ENCODE results near the gene MRPS22. TPM values are rescaled to one million over a fixed set of nuclear protein-coding genes. Genes with fewer than 3 reads are reported as not detected.

MRPS22 gene
- total RNA-seq, 1 experiment from 2014 or later, result 95.1 TPM

GRCh38 chr3:139394116-139394515 lies 50.3 kb downstream of the MRPS22 start:
- ChIA-PET RAD21 (ENCODE audit: low non-redundant PET in 1 of 2, low total read pairs in 2 of 2, uncharacterized antibody in 2 of 2, unreplicated experiment in 2 of 2) (no interaction called here), POLR2A (no interaction called here), CTCF (no interaction called here)
- ATAC-seq (no peak), DNase-seq (ENCODE audit: low read depth, low spot score) (no peak)
- TF ChIP-seq SP1 (IDR thresholded peaks at IDR 0.05; ENCODE audit: low read depth) (no peak), CBX3 (IDR thresholded peaks at IDR 0.05; ENCODE audit: low read depth) (no peak)
- BruUV-seq (replicated peaks), result no TSS peak
- H3K9me3 ChIP-seq (ENCODE audit: control insufficient read depth in 1 of 2, insufficient read depth in 1 of 2, low read depth in 1 of 2, low read length in 2 of 2), result no peaks in the 10 kb centered on the region
- no peaks in the 10 kb centered on the region for H3K27me3 ChIP-seq (ENCODE audit: insufficient read depth, low read length)
- no peak overlapping the region for H3K27ac ChIP-seq (ENCODE audit: low read depth, low read length)
- intact Hi-C loops (cut with micrococcal nuclease), result no loop called here
- peaks cover 3% of the 10 kb centered on the region for H3K79me2 ChIP-seq (ENCODE audit: insufficient read depth, low read length)
- no peaks in the 10 kb centered on the region for H3K36me3 ChIP-seq (ENCODE audit: control insufficient read depth in 1 of 2, insufficient read depth in 2 of 2, low read length in 2 of 2)
- no peak overlapping the region for H3K4me2 ChIP-seq (ENCODE audit: low read length)
- no peaks in the 10 kb centered on the region for H3K9me2 ChIP-seq (ENCODE audit: insufficient read depth)
- no peak overlapping the region for H3K4me3 ChIP-seq (replicated peaks in 1 of 2; ENCODE audit: low read depth in 1 of 2, low read length in 2 of 2)
- H2AFZ ChIP-seq (ENCODE audit: low read depth, low read length, poor library complexity, severe bottlenecking), result no peak overlapping the region
- no peaks in the 10 kb centered on the region for H4K20me1 ChIP-seq (ENCODE audit: insufficient read depth)
- H3K4me1 ChIP-seq (ENCODE audit: control insufficient read depth in 1 of 2, insufficient read depth in 2 of 2, low read length in 2 of 2), result peaks cover 5 to 9% of the 10 kb centered on the region in 2 experiments
- H3K9ac ChIP-seq (ENCODE audit: low read length), result no peak overlapping the region

- POLR2A ChIA-PET, result no interaction called here
- Histone ChIP-seq H3K4me3 (replicated peaks in 1 of 2; ENCODE audit: low read depth in 1 of 2, low read length in 2 of 2) (no peak overlapping the region), H3K9ac (ENCODE audit: low read length) (no peak overlapping the region), H3K4me2 (ENCODE audit: low read length) (no peak overlapping the region), H3K79me2 (ENCODE audit: insufficient read depth, low read length) (no peaks in the 10 kb centered on the region), H3K4me1 (ENCODE audit: control insufficient read depth in 1 of 2, insufficient read depth in 2 of 2, low read length in 2 of 2) (no peaks in the 10 kb centered on the region), H3K27ac (ENCODE audit: low read depth, low read length) (no peak overlapping the region), H4K20me1 (ENCODE audit: insufficient read depth) (no peaks in the 10 kb centered on the region), H3K36me3 (ENCODE audit: control insufficient read depth in 1 of 2, insufficient read depth in 2 of 2, low read length in 2 of 2) (no peaks in the 10 kb centered on the region), H3K27me3 (ENCODE audit: insufficient read depth, low read length) (no peaks in the 10 kb centered on the region), H3K9me2 (ENCODE audit: insufficient read depth) (no peaks in the 10 kb centered on the region), H3K9me3 (ENCODE audit: control insufficient read depth in 1 of 2, insufficient read depth in 1 of 2, low read depth in 1 of 2, low read length in 2 of 2) (no peaks in the 10 kb centered on the region), H2AFZ (ENCODE audit: low read depth, low read length, poor library complexity, severe bottlenecking) (no peak overlapping the region)
- CTCF ChIA-PET, result interaction anchor here (0.6 kb wide), 1 partner anchor 8 kb away, joined by 4 read pairs; no protein-coding TSS in a partner anchor
- DNase-seq (ENCODE audit: low read depth, low spot score), result no peak
- intact Hi-C loops (cut with micrococcal nuclease), result no loop called here
- BruUV-seq (replicated peaks), result no TSS peak
- RAD21 ChIA-PET (ENCODE audit: low non-redundant PET in 1 of 2, low total read pairs in 2 of 2, uncharacterized antibody in 2 of 2, unreplicated experiment in 2 of 2), result no interaction called here
- no peak for ATAC-seq
- no peak for TF ChIP-seq EZH2phosphoT487 (IDR thresholded peaks at IDR 0.05; ENCODE audit: borderline replicate concordance)
- no peak for TF ChIP-seq REST (IDR thresholded peaks at IDR 0.05; ENCODE audit: low read depth)
- no peak for TF ChIP-seq MAX (IDR thresholded peaks at IDR 0.05)
- TF ChIP-seq SP1 (IDR thresholded peaks at IDR 0.05; ENCODE audit: low read depth), result no peak
- TF ChIP-seq ZNF274 (IDR thresholded peaks at IDR 0.05; ENCODE audit: low read depth, low read length), result no peak
- TF ChIP-seq SRF (IDR thresholded peaks at IDR 0.05; ENCODE audit: low read depth), result no peak
- no peak for TF ChIP-seq CTCF (IDR thresholded peaks at IDR 0.05 in 2 of 3, conservative IDR thresholded peaks at IDR 0.05 in 1 of 3; ENCODE audit: borderline replicate concordance in 1 of 3, insufficient read depth in 1 of 3, low read depth in 2 of 3, low read length in 2 of 3)
- TF ChIP-seq EZH2 (IDR thresholded peaks at IDR 0.05), result no peak
- TF ChIP-seq SIN3A (IDR thresholded peaks at IDR 0.05; ENCODE audit: low read depth), result no peak
- TF ChIP-seq ZBTB33 (IDR thresholded peaks at IDR 0.05; ENCODE audit: extremely low read depth, insufficient replicate concordance, low read length), result no peak
- TF ChIP-seq POLR2A (IDR thresholded peaks at IDR 0.05; ENCODE audit: borderline replicate concordance, extremely low read depth, insufficient read depth, insufficient read length), result no peak
- TF ChIP-seq ATF3 (IDR thresholded peaks at IDR 0.05), result no peak
Measured at GRCh38 chr3:139396707-139397106, 52.9 kb downstream of the MRPS22 start.

All from HCT116 (cell line).